HEK293T (cell line): ENCODE measurements around the gene GAS2L1.

Experiments
- BHLHE40 ChIP-seq: fragments of 450-650 bp; IDR thresholded peaks from 2 replicates; pipeline ENCODE4 v1.6.1; 2016; ENCODE audit warnings: mild to moderate bottlenecking, moderate library complexity, borderline replicate concordance
- FOXK2 ChIP-seq: fragments of 450-650 bp; IDR thresholded peaks from 2 replicates; pipeline ENCODE4 v1.6.1; 2016; ENCODE audit warnings: mild to moderate bottlenecking
- L3MBTL2 ChIP-seq: fragments of 450-650 bp; conservative IDR thresholded peaks from 2 replicates; pipeline ENCODE4 v1.6.1; 2016; ENCODE audit warnings: mild to moderate bottlenecking

DNA sequence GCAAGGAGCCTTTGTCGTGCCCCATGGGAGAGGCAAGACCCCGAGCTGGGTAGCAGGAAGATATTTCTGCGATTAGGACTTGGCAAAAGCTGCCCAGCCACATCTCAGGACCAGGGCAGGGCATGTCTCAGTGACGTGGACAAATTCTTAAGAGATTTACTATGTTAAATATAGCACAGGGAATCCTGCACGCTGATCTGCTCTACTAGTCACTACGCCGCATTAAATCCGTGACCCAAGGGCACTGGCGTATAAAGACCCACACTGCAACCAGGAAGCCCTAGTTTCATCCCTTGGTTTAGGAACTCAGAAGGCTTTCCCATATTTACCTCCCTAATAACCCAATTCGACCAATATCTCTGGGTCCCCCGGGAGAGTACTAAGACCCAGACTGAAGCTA, 46.8 kb downstream of the GAS2L1 start:
- TF ChIP-seq BHLHE40 = no peak
- TF ChIP-seq L3MBTL2 = no peak
- TF ChIP-seq FOXK2 = no peak
